ENCODE results near the gene C1QBP. TPM values are rescaled to one million over a fixed set of nuclear protein-coding genes. Genes with fewer than 3 reads are reported as not detected.

The C1QBP gene
- total RNA-seq, 2 experiments from 2014 or later = 59.9 to 62.9 TPM

GRCh38 chr17:5424909-5425308 is 14.0 kb downstream of the C1QBP start:
- no peak overlapping the region for H3K4me3 Mint-ChIP-seq
- ATAC-seq (ENCODE audit: poor library complexity) (no peak), DNase-seq (no peak)
- Histone ChIP-seq H3K27me3 (ENCODE audit: control insufficient read depth in 1 of 2, insufficient read depth in 2 of 2, low read length in 2 of 2) (no peaks in the 10 kb centered on the region), H3K4me1 (ENCODE audit: insufficient read depth, low read length) (peaks cover 12% of the 10 kb centered on the region), H3K9me3 (ENCODE audit: control insufficient read depth in 1 of 2, insufficient read depth in 1 of 2, low read length in 2 of 2) (no peaks in the 10 kb centered on the region), H3K36me3 (ENCODE audit: insufficient read depth, low read length) (peaks cover 81% of the 10 kb centered on the region), H3K4me3 (ENCODE audit: low read length) (no peak overlapping the region), H3K27ac (ENCODE audit: low read depth in 1 of 2, low read length in 2 of 2) (no peak overlapping the region)
- ChIA-PET POLR2A (no interaction called here), CTCF (interaction anchor here (3.6 kb wide), 1 partner anchor 14 kb away, joined by 31 read pairs; the partner anchor contains the start of gene C1QBP)
- H3K27me3 Mint-ChIP-seq = no peaks in the 10 kb centered on the region
- no peaks in the 10 kb centered on the region for H3K9me3 Mint-ChIP-seq
- intact Hi-C loops (cut with DNase I, micrococcal nuclease) = loop anchor here in 1 of 2 experiments (5.0 to 10.0 kb wide), 2 partner anchors 228 to 1220 kb away; partner anchors contain the start of genes KIAA0753 and TXNDC17
- H3K36me3 Mint-ChIP-seq (ENCODE audit: low read depth) = peaks cover 84% of the 10 kb centered on the region
- H3K4me1 Mint-ChIP-seq (ENCODE audit: low read depth) = peaks cover 35% of the 10 kb centered on the region
- H3K27ac Mint-ChIP-seq = no peak overlapping the region
- TF ChIP-seq CTCF (IDR thresholded peaks at IDR 0.05) = no peak

- Mint-ChIP-seq H3K27ac (peak overlapping the region; percentile 1), H3K4me1 (ENCODE audit: low read depth) (peaks cover 47% of the 10 kb centered on the region), H3K4me3 (peak overlapping the region; percentile 45), H3K36me3 (ENCODE audit: low read depth) (peaks cover 76% of the 10 kb centered on the region), H3K9me3 (no peaks in the 10 kb centered on the region), H3K27me3 (no peaks in the 10 kb centered on the region)
- Histone ChIP-seq H3K27ac (ENCODE audit: low read depth in 1 of 2, low read length in 2 of 2) (no peak overlapping the region), H3K4me1 (ENCODE audit: insufficient read depth, low read length) (peaks cover 22% of the 10 kb centered on the region), H3K9me3 (ENCODE audit: control insufficient read depth in 1 of 2, insufficient read depth in 1 of 2, low read length in 2 of 2) (no peaks in the 10 kb centered on the region), H3K36me3 (ENCODE audit: insufficient read depth, low read length) (peaks cover 61% of the 10 kb centered on the region), H3K4me3 (ENCODE audit: low read length) (no peak overlapping the region), H3K27me3 (ENCODE audit: control insufficient read depth in 1 of 2, insufficient read depth in 2 of 2, low read length in 2 of 2) (no peaks in the 10 kb centered on the region)
- ATAC-seq (ENCODE audit: poor library complexity) = no peak
- no peak for TF ChIP-seq CTCF (IDR thresholded peaks at IDR 0.05)
- intact Hi-C loops (cut with DNase I, micrococcal nuclease) = loop anchor here in 1 of 2 experiments (5.0 to 10.0 kb wide), 2 partner anchors 225 to 1222 kb away; partner anchors contain the start of genes KIAA0753 and TXNDC17
- CTCF ChIA-PET = interaction anchor here (3.6 kb wide), 1 partner anchor 17 kb away, joined by 31 read pairs; the partner anchor contains the start of gene C1QBP
- POLR2A ChIA-PET = interaction anchor here (1.0 to 1.1 kb wide), 2 partner anchors 46 to 63 kb away, joined by 3 read pairs; partner anchors contain the start of genes DERL2, DHX33 and MIS12
- DNase-seq = no peak
Measured at GRCh38 chr17:5422505-5422904, 16.4 kb downstream of the C1QBP start.

GRCh38 chr17:5419959-5420653 is 18.8 kb downstream of the C1QBP start, which contains the start of gene RPAIN:
RPAIN (plus strand) TSS chr17:5420182; CDS start chr17:5420211, 29 bp downstream.
- Mint-ChIP-seq H3K4me3 (peak within 1 kb of the TSS; percentile 93), H3K9me3 (no peaks in the 10 kb centered on the region), H3K4me1 (ENCODE audit: low read depth) (peaks cover 64% of the 10 kb centered on the region), H3K36me3 (ENCODE audit: low read depth) (peaks cover 80% of the 10 kb centered on the region), H3K27me3 (no peaks in the 10 kb centered on the region), H3K27ac (peak within 1 kb of the TSS; percentile 98)
- POLR2A ChIA-PET = interaction anchor here (0.5 to 2.3 kb wide), 22 partner anchors 13 to 1277 kb away, joined by 3 to 37 read pairs (median 4); partner anchors contain the start of genes C17orf107, C1QBP, CYB5D2 and DERL2
- Histone ChIP-seq H3K4me3 (ENCODE audit: low read length) (peak within 1 kb of the TSS; percentile 76), H3K4me1 (ENCODE audit: insufficient read depth, low read length) (peaks cover 31% of the 10 kb centered on the region), H3K27me3 (ENCODE audit: control insufficient read depth in 1 of 2, insufficient read depth in 2 of 2, low read length in 2 of 2) (no peaks in the 10 kb centered on the region), H3K27ac (ENCODE audit: low read depth in 1 of 2, low read length in 2 of 2) (peak within 1 kb of the TSS; percentile 98 to 99), H3K36me3 (ENCODE audit: insufficient read depth, low read length) (peaks cover 61% of the 10 kb centered on the region), H3K9me3 (ENCODE audit: control insufficient read depth in 1 of 2, insufficient read depth in 1 of 2, low read length in 2 of 2) (no peaks in the 10 kb centered on the region)
- CTCF ChIA-PET = interaction anchor here (0.9 to 3.6 kb wide), 3 partner anchors 19 to 228 kb away, joined by 4 to 48 read pairs (median 5); partner anchors contain the start of gene C1QBP
- ATAC-seq (ENCODE audit: poor library complexity) = peak; percentile 71
- DNase-seq = peak; percentile 73 to 93 (median 82)
- TF ChIP-seq CTCF (IDR thresholded peaks at IDR 0.05) = no peak
- intact Hi-C loops (cut with DNase I, micrococcal nuclease) = loop anchor here (1.0 to 10.0 kb wide), 8 partner anchors 18 to 1225 kb away; partner anchors contain the start of genes DERL2 (in 2 of the 2), MIS12 (in 2 of the 2), AIPL1 (in 1 of the 2) and DHX33 (in 1 of the 2)
